DOHH2 (cell line): ENCODE data around the gene PINLYP.

Experiments used
- H3F3A ChIP-seq: fragments of 200-600 bp; sonication (generic), shearing (Covaris generic); 2 replicates; pipeline ENCODE4 v1.6.0; 2016; ENCODE audit warnings: antibody characterized with exemption, mild to moderate bottlenecking; ENCODE audit not compliant: control insufficient read depth, insufficient read depth
- H3K27ac ChIP-seq: fragments of 200-600 bp; sonication (generic); 2 replicates; pipeline ENCODE4 v1.5.1; 2014; ENCODE audit warnings: low read depth, mild to moderate bottlenecking, low read length, moderate library complexity
- H3K27me3 ChIP-seq: fragments of 200-600 bp; sonication (generic); 2 replicates; pipeline ENCODE4 v1.6.1; 2014; ENCODE audit warnings: mild to moderate bottlenecking, low read length, mixed read lengths; ENCODE audit not compliant: control insufficient read depth
- H3K36me3 ChIP-seq: fragments of 200-600 bp; sonication (generic); 2 replicates; pipeline ENCODE4 v1.6.1; 2014; ENCODE audit warnings: mild to moderate bottlenecking, low read length, moderate library complexity, mixed read lengths; ENCODE audit not compliant: control insufficient read depth
- H3K4me1 ChIP-seq: fragments of 200-600 bp; sonication (generic); 2 replicates; pipeline ENCODE4 v1.6.1; 2014; ENCODE audit warnings: mild to moderate bottlenecking, low read length, mixed read lengths; ENCODE audit not compliant: control insufficient read depth
- H3K4me2 ChIP-seq: fragments of 200-600 bp; sonication (generic); 2 replicates; pipeline ENCODE4 v1.6.0; 2014; ENCODE audit warnings: mild to moderate bottlenecking, low read length, moderate library complexity
- H3K4me3 ChIP-seq: fragments of 200-600 bp; sonication (generic); 2 replicates; pipeline ENCODE4 v1.5.1; 2014; ENCODE audit warnings: mild to moderate bottlenecking, low read length, mixed read lengths
- H3K79me2 ChIP-seq: fragments of 200-600 bp; sonication (generic); 2 replicates; pipeline ENCODE4 v1.6.1; 2014; ENCODE audit warnings: mild to moderate bottlenecking, low read length, mixed read lengths; ENCODE audit not compliant: control insufficient read depth
- H3K9me2 ChIP-seq: fragments of 200-600 bp; sonication (generic); replicated peaks from 2 replicates; pipeline ENCODE4 v1.6.1; 2014; ENCODE audit warnings: mild to moderate bottlenecking, low read length, mixed read lengths; ENCODE audit not compliant: control insufficient read depth
- H3K9me3 ChIP-seq: fragments of 200-600 bp; sonication (generic); 2 replicates; pipeline ENCODE4 v1.6.1; 2014; ENCODE audit warnings: antibody characterized with exemption, low read length, mixed read lengths; ENCODE audit not compliant: control insufficient read depth, insufficient read depth
- H4K20me1 ChIP-seq: fragments of 200-600 bp; sonication (generic); 2 replicates; pipeline ENCODE4 v1.6.0; 2014; ENCODE audit warnings: low read depth, mild to moderate bottlenecking, antibody characterized with exemption, low read length, moderate library complexity; ENCODE audit not compliant: control insufficient read depth, insufficient read depth
- CTCF ChIP-seq: fragments of 200-600 bp; sonication (generic); IDR thresholded peaks from one replicate; pipeline ENCODE4 v1.5.1; 2014; ENCODE audit warnings: antibody characterized with exemption, mild to moderate bottlenecking, low read depth, low read length; ENCODE audit not compliant: poor library complexity, severe bottlenecking
- EZH2phosphoT487 ChIP-seq: fragments of 200-600 bp; sonication (generic); IDR thresholded peaks from 2 replicates; pipeline ENCODE4 v1.6.1; 2017; ENCODE audit warnings: borderline replicate concordance, mild to moderate bottlenecking, antibody characterized with exemption, low read length, moderate library complexity, mixed read lengths

PINLYP gene

GRCh38 chr19:43596842-43597461 is 21.4 kb downstream of the PINLYP start:
- H3K9me2 ChIP-seq: no peaks in the 10 kb centered on the region
- peak overlapping the region; percentile 90 for H3K4me2 ChIP-seq
- peaks cover 3% of the 10 kb centered on the region; the same call in 1 of the 2 replicates for H3F3A ChIP-seq
- H3K9me3 ChIP-seq: no peaks in the 10 kb centered on the region
- H3K27me3 ChIP-seq: no peaks in the 10 kb centered on the region
- no peaks in the 10 kb centered on the region for H4K20me1 ChIP-seq
- TF ChIP-seq EZH2phosphoT487 (no peak), CTCF (no peak)
- peaks cover 57% of the 10 kb centered on the region for H3K79me2 ChIP-seq
- peak overlapping the region; percentile 83 for H3K4me3 ChIP-seq
- peak overlapping the region; percentile 72 for H3K27ac ChIP-seq
- peaks cover 45% of the 10 kb centered on the region for H3K36me3 ChIP-seq
- peaks cover 18% of the 10 kb centered on the region for H3K4me1 ChIP-seq

DNA sequence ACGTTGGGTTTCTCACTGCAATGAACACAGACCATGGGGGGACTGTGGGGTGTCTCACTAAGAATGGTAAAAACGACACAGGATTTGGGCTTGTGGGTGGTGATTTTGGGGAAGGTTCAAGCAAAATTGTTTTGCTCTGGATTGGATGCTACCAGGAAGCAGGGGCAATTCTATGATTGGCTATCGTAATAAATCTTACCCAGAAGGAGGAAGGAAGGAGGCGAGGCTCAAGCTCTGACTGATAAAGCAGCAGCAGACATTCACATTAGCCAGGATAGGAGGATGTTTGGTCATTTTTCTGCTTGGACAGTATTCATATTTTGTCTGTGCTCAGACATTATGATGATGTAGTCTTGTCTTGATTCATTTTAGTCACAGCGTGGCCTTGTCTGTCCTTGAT is 22.3 kb downstream of the PINLYP start:
- no peaks in the 10 kb centered on the region for H4K20me1 ChIP-seq
- peak overlapping the region; percentile 83 for H3K4me3 ChIP-seq
- no peak for TF ChIP-seq CTCF
- H3K27ac ChIP-seq: no peak overlapping the region
- peaks cover 18% of the 10 kb centered on the region for H3K4me1 ChIP-seq
- H3K4me2 ChIP-seq: peak overlapping the region; percentile 90
- no peaks in the 10 kb centered on the region for H3K9me2 ChIP-seq
- no peaks in the 10 kb centered on the region for H3K27me3 ChIP-seq
- H3K9me3 ChIP-seq: no peaks in the 10 kb centered on the region
- peaks cover 57% of the 10 kb centered on the region for H3K79me2 ChIP-seq
- H3F3A ChIP-seq: peaks cover 3% of the 10 kb centered on the region; the same call in 1 of the 2 replicates
- H3K36me3 ChIP-seq: peaks cover 44% of the 10 kb centered on the region

DNA sequence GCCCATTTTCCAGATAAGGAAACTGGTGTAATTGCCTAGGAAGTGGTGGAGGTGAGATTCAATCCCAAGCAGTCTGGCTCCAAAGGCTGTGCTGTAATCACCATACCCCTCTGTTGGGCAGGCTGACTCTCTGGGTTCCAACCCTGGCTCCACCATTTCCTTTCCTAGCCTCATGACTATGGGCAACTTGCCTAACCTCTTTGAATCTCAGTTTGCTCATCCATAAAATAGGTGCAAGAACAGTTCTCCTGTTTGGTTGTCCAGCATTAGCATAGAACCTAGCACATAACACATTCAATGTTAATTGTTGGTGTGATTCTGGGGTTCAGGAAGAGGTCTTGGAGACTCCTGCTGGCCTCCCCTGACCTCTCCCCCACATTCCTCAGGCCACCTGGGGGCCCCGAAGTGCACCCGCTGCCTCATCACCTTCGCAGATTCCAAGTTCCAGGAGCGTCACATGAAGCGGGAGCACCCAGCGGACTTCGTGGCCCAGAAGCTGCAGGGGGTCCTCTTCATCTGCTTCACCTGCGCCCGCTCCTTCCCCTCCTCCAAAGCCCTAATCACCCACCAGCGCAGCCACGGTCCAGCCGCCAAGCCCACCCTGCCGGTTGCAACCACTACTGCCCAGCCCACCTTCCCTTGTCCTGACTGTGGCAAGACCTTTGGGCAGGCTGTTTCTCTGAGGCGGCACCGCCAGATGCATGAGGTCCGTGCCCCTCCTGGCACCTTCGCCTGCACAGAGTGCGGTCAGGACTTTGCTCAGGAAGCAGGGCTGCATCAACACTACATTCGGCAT is 23.0 kb downstream of the PINLYP start:
- Histone ChIP-seq H3K4me1 (peaks cover 19% of the 10 kb centered on the region), H3K4me3 (peak overlapping the region; percentile 83; the same call in 1 of the 2 replicates), H3K79me2 (peaks cover 56% of the 10 kb centered on the region), H3F3A (peaks cover 3% of the 10 kb centered on the region; the same call in 1 of the 2 replicates), H3K9me2 (no peaks in the 10 kb centered on the region), H4K20me1 (no peaks in the 10 kb centered on the region), H3K4me2 (peak overlapping the region; percentile 90), H3K27me3 (no peaks in the 10 kb centered on the region), H3K9me3 (no peaks in the 10 kb centered on the region), H3K27ac (no peak overlapping the region), H3K36me3 (peaks cover 42% of the 10 kb centered on the region)
- TF ChIP-seq CTCF: no peak
- TF ChIP-seq EZH2phosphoT487: no peak
